ENCODE measurements around the gene IFT88. TPM values are rescaled to one million over a fixed set of nuclear protein-coding genes. Genes with fewer than 3 reads are reported as not detected.

IFT88 gene
- total and polyA plus RNA-seq, 3 donors from 2014 or later = 56.6 to 111 (median 86.8) TPM

GRCh38 chr13:20624213-20624612, 57.3 kb downstream of the IFT88 start:
- WGBS, 2 donors = 94 to 96% methylated on average over 4 of the region's 4 CpGs
- no peaks in the 10 kb centered on the region for H3K4me1 ChIP-seq
- H3K4me3 ChIP-seq = no peak overlapping the region
- no peaks in the 10 kb centered on the region for H3K27me3 ChIP-seq
- no peaks in the 10 kb centered on the region for H3K9me3 ChIP-seq
- no peak overlapping the region for H3K27ac ChIP-seq
- intact Hi-C loops (cut with DNase I; ENCODE audit: low total_unique reads) = no loop called here
- no peak for DNase-seq
- H3K36me3 ChIP-seq (ENCODE audit: low read depth, missing control alignments) = no peaks in the 10 kb centered on the region
- no peak for TF ChIP-seq POLR2A (IDR thresholded peaks at IDR 0.05)
- no peak for TF ChIP-seq CTCF (IDR thresholded peaks at IDR 0.05)

GRCh38 chr13:20633802-20634201, 66.8 kb downstream of the IFT88 start:
- Histone ChIP-seq H3K27ac (no peak overlapping the region), H3K9me3 (no peaks in the 10 kb centered on the region), H3K4me1 (no peaks in the 10 kb centered on the region), H3K36me3 (ENCODE audit: low read depth, missing control alignments) (no peaks in the 10 kb centered on the region), H3K27me3 (no peaks in the 10 kb centered on the region), H3K4me3 (no peak overlapping the region)
- no peak for DNase-seq
- WGBS, 2 donors = 98% methylated on average over 3 of the region's 3 CpGs
- intact Hi-C loops (cut with DNase I; ENCODE audit: low total_unique reads) = no loop called here
- no peak for TF ChIP-seq POLR2A (IDR thresholded peaks at IDR 0.05)

- no peaks in the 10 kb centered on the region for H3K9me3 ChIP-seq
- intact Hi-C loops (cut with DNase I; ENCODE audit: low total_unique reads) = no loop called here
- no peak overlapping the region for H3K27ac ChIP-seq
- H3K27me3 ChIP-seq = no peaks in the 10 kb centered on the region
- WGBS, 2 donors = 96 to 100% methylated on average over 1 of the region's 1 CpG
- DNase-seq = no peak
- no peak for TF ChIP-seq POLR2A (IDR thresholded peaks at IDR 0.05)
- no peak for TF ChIP-seq CTCF (IDR thresholded peaks at IDR 0.05)
- H3K4me1 ChIP-seq = no peaks in the 10 kb centered on the region
- no peaks in the 10 kb centered on the region for H3K36me3 ChIP-seq (ENCODE audit: low read depth, missing control alignments)
- H3K4me3 ChIP-seq = no peak overlapping the region
Measured at GRCh38 chr13:20636079-20636478, 69.1 kb downstream of the IFT88 start.

- Histone ChIP-seq H3K4me1 (no peaks in the 10 kb centered on the region), H3K36me3 (ENCODE audit: low read depth, missing control alignments) (no peaks in the 10 kb centered on the region), H3K4me3 (no peak overlapping the region), H3K27ac (no peak overlapping the region), H3K9me3 (no peaks in the 10 kb centered on the region), H3K27me3 (no peaks in the 10 kb centered on the region)
- intact Hi-C loops (cut with DNase I; ENCODE audit: low total_unique reads) = no loop called here
- no peak for TF ChIP-seq POLR2A (IDR thresholded peaks at IDR 0.05)
- TF ChIP-seq CTCF (IDR thresholded peaks at IDR 0.05) = no peak
- WGBS, 2 donors = 87 to 89% methylated on average over 5 of the region's 5 CpGs
- DNase-seq = no peak
Measured at GRCh38 chr13:20637811-20638210, 70.9 kb downstream of the IFT88 start.

GRCh38 chr13:20647758-20648157, 80.8 kb downstream of the IFT88 start:
- intact Hi-C loops (cut with DNase I; ENCODE audit: low total_unique reads) = no loop called here
- no peaks in the 10 kb centered on the region for H3K4me1 ChIP-seq
- H3K36me3 ChIP-seq (ENCODE audit: low read depth, missing control alignments) = no peaks in the 10 kb centered on the region
- H3K27ac ChIP-seq = no peak overlapping the region
- no peaks in the 10 kb centered on the region for H3K9me3 ChIP-seq
- no peak for DNase-seq
- WGBS, 2 donors = 89 to 94% methylated on average over 2 of the region's 2 CpGs
- H3K4me3 ChIP-seq = no peak overlapping the region
- no peak for TF ChIP-seq POLR2A (IDR thresholded peaks at IDR 0.05)
- no peak for TF ChIP-seq CTCF (IDR thresholded peaks at IDR 0.05)
- no peaks in the 10 kb centered on the region for H3K27me3 ChIP-seq
